K562 (cell line): ENCODE results near the gene ZNF143. TPM values are rescaled to one million over a fixed set of nuclear protein-coding genes. Genes with fewer than 3 reads are reported as not detected.

ENCODE experiments used
- CBFA2T2 ChIP-seq: fragments of 450-650 bp; conservative IDR thresholded peaks from 2 replicates; pipeline ENCODE4 v1.6.1; 2017; ENCODE audit warnings: mild to moderate bottlenecking
- FOXA3 ChIP-seq, 2 experiments: fragments of 450-650 bp in 1 of 2; sonication (generic) in 1 of 2; formaldehyde crosslinking; IDR thresholded peaks in 1 of 2; conservative IDR thresholded peaks in 1 of 2; 2 replicates each; pipeline versions ENCODE4 v1.4.0 to v1.8.0; 2020 to 2022; ENCODE audit warnings: mild to moderate bottlenecking in 2 of 2, missing genetic modification reagents in 1 of 2
- FOXK1 ChIP-seq: sonication (generic); formaldehyde crosslinking; IDR thresholded peaks from 2 replicates; pipeline ENCODE4 v1.8.0; 2022; ENCODE audit warnings: missing genetic modification reagents, mild to moderate bottlenecking, borderline replicate concordance
- KAT8 ChIP-seq: fragments of 450-650 bp; IDR thresholded peaks from 2 replicates; pipeline ENCODE4 v1.6.1; 2016; ENCODE audit warnings: low read depth, mild to moderate bottlenecking
- PATZ1 ChIP-seq: fragments of 250-450 bp; sonication (Bioruptor Pico); IDR thresholded peaks from 2 replicates; pipeline ENCODE4 v1.5.0; 2020; ENCODE audit warnings: mild to moderate bottlenecking, borderline replicate concordance
- PHF20 ChIP-seq: fragments of 450-650 bp; IDR thresholded peaks from 2 replicates; pipeline ENCODE4 v1.6.1; 2018; ENCODE audit not compliant: partially characterized antibody
- PTTG1 ChIP-seq: fragments of 450-650 bp; IDR thresholded peaks from 2 replicates; pipeline ENCODE4 v1.6.1; 2016; ENCODE audit warnings: low read depth, mild to moderate bottlenecking, missing genetic modification characterization, missing compliant biosample characterization
- SIX5 ChIP-seq, 2 experiments: IDR thresholded peaks; 2 replicates each; pipeline ENCODE4 v1.6.1; 2011; ENCODE audit warnings: low read length in 2 of 2, borderline replicate concordance in 1 of 2, low read depth in 1 of 2, mild to moderate bottlenecking in 1 of 2, moderate library complexity in 1 of 2; ENCODE audit not compliant: insufficient read depth in 1 of 2
- SMARCE1 ChIP-seq: fragments of 450-650 bp; IDR thresholded peaks from 2 replicates; pipeline ENCODE4 v1.7.1; 2016; ENCODE audit warnings: mild to moderate bottlenecking
- SP2 ChIP-seq: IDR thresholded peaks from 2 replicates; pipeline ENCODE4 v1.6.1; 2011; ENCODE audit warnings: mild to moderate bottlenecking, low read depth, low read length, moderate library complexity; ENCODE audit not compliant: poor library complexity, severe bottlenecking; ENCODE audit errors: extremely low read depth
- SRF ChIP-seq, 2 experiments: fragments of 250-450, 450-650 bp in 1 of 2; sonication (Bioruptor Pico) in 1 of 2; sonication (generic) in 1 of 2; formaldehyde crosslinking; IDR thresholded peaks; 2 replicates each; pipeline versions ENCODE4 v1.5.0 to v1.5.1; 2020 to 2022; ENCODE audit warnings: mild to moderate bottlenecking in 1 of 2, missing genetic modification reagents in 1 of 2
- STAT5A ChIP-seq: IDR thresholded peaks from 2 replicates; pipeline ENCODE4 v1.6.1; 2012; ENCODE audit warnings: low read length, inconsistent platforms, borderline replicate concordance
- TEAD1 ChIP-seq, 2 experiments: fragments of 450-650 bp in 1 of 2; sonication (generic) in 1 of 2; formaldehyde crosslinking; IDR thresholded peaks; 2 replicates each; pipeline versions ENCODE4 v1.4.0 to v1.8.0; 2020 to 2022; ENCODE audit warnings: mild to moderate bottlenecking in 2 of 2, missing genetic modification reagents in 1 of 2
- TRIM28 ChIP-seq: fragments of 450-650 bp; IDR thresholded peaks from 2 replicates; pipeline ENCODE4 v1.6.1; 2017
- ZBTB43 ChIP-seq: sonication (generic); formaldehyde crosslinking; IDR thresholded peaks from 2 replicates; pipeline ENCODE4 v1.8.0; 2023; ENCODE audit warnings: mild to moderate bottlenecking, missing genetic modification reagents
- ZFX ChIP-seq: sonication (generic); formaldehyde crosslinking; IDR thresholded peaks from 2 replicates; pipeline ENCODE4 v1.8.0; 2022; ENCODE audit warnings: mild to moderate bottlenecking, missing genetic modification reagents, moderate library complexity
- ZNF699 ChIP-seq: fragments of 250-450 bp; sonication (Bioruptor Pico); IDR thresholded peaks from 2 replicates; pipeline ENCODE4 v1.8.0; 2021; ENCODE audit warnings: mild to moderate bottlenecking, moderate library complexity; ENCODE audit not compliant: insufficient replicate concordance
- polyA plus RNA-seq, 8 experiments: library from polyadenylated mRNA; depleted of rRNA in 4 of 8; stranded (reverse) in 5 of 8; unstranded in 3 of 8; fragments of >200 nt; fragmentation: Nextera tagmentation in 2 of 8; fragmentation: Illumina TruSeq in 1 of 8; extraction: Ambion mirVana in 2 of 8; extraction: Trizol in 1 of 8; gene quantifications; 2 replicates each; pipeline versions ENCODE4 v1.2.1 to v1.2.3, GENCODE V29; 2011 to 2014; ENCODE audit warnings: inconsistent platforms in 1 of 8, missing spikeins in 1 of 8
- total RNA-seq, 7 experiments: library from RNA; depleted of rRNA in 6 of 7; stranded (reverse); fragments of >200 nt in 6 of 7; fragmentation: Illumina TruSeq in 2 of 7; extraction: Trizol in 2 of 7; gene quantifications; 2 replicates each; pipeline versions ENCODE4 v1.2.1 to v1.2.3, GENCODE V29; 2011 to 2021; ENCODE audit warnings: low replicate concordance in 1 of 7
- TF ChIP-seq, protein P1 (sequence below), 2 experiments: fragments of 450-650 bp; IDR thresholded peaks; 2 replicates each; pipeline ENCODE4 v1.6.1; 2016
- TF ChIP-seq, protein P2 (sequence below): sonication (generic); formaldehyde crosslinking; IDR thresholded peaks from 2 replicates; pipeline ENCODE4 v1.8.1; 2023; ENCODE audit warnings: mild to moderate bottlenecking, missing genetic modification reagents

ZNF143 gene
- total and polyA plus RNA-seq, 9 of the 15 experiments (the other 6 are each of a cell fraction or from before 2014, with no cell fraction given), result 18.4 to 58.5 (median 27.1) TPM

DNA sequence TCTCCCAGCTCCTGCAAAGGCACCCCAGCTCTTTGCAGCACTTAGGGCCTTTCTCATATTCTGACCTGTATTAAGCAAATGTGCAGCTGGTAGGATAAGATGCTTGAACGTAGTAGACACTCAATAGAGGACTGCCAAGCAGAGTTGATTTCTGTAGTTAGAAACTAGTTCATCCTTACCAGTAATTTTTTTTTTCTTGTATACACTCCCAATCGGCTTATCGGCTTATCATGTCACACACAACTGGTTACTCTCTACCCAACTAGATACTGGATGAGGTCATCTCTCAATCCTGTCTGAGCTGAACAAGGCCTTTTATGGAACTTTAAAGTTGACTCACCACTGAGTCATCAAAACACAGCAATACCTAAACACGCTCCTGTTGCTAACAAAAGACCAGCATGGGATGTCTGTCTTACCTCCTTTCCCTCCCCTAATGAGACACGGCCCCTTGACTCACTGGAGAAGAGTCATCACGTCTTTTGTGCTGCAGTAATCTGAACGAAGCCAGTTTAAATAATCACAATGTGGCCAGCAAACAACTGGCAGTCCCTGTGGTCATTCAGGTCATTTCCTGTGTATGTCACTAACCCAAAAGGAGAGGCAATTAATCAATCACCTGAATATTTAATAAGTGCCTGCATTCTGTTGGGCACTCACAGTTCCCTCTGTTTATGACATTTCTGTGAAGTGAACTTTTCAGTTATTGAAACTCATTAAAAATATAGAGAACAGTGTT is 105.2 kb downstream of the ZNF143 start (continued):
- peak in 1 of 2 experiments; percentile 14; a peak in 2 of 4 replicates for TF ChIP-seq TEAD1 (CRISPR knock-in tag; IDR thresholded peaks at IDR 0.05)
- TF ChIP-seq ZFX (CRISPR knock-in tag), result no peak
- TF ChIP-seq SMARCE1, result peak; percentile 99
- TF ChIP-seq TRIM28, result peak; percentile 58; the same call in 1 of the 2 replicates
- TF ChIP-seq PATZ1 (CRISPR knock-in tag), result no peak
- TF ChIP-seq, protein P1, sequence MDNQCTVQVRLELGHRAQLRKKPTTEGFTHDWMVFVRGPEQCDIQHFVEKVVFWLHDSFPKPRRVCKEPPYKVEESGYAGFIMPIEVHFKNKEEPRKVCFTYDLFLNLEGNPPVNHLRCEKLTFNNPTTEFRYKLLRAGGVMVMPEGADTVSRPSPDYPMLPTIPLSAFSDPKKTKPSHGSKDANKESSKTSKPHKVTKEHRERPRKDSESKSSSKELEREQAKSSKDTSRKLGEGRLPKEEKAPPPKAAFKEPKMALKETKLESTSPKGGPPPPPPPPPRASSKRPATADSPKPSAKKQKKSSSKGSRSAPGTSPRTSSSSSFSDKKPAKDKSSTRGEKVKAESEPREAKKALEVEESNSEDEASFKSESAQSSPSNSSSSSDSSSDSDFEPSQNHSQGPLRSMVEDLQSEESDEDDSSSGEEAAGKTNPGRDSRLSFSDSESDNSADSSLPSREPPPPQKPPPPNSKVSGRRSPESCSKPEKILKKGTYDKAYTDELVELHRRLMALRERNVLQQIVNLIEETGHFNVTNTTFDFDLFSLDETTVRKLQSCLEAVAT (IDR thresholded peaks at IDR 0.05), result peak; percentile 31 to 81; a peak in 2 of 4 replicates
- TF ChIP-seq FOXA3 (CRISPR knock-in tag; conservative IDR thresholded peaks at IDR 0.05 in 1 of 2, IDR thresholded peaks at IDR 0.05 in 1 of 2), result peak; percentile 18 to 54; a peak in 2 of 4 replicates
- TF ChIP-seq PHF20, result no peak
- TF ChIP-seq STAT5A, result peak; percentile 68
- no peak for TF ChIP-seq KAT8
- TF ChIP-seq, protein P2, sequence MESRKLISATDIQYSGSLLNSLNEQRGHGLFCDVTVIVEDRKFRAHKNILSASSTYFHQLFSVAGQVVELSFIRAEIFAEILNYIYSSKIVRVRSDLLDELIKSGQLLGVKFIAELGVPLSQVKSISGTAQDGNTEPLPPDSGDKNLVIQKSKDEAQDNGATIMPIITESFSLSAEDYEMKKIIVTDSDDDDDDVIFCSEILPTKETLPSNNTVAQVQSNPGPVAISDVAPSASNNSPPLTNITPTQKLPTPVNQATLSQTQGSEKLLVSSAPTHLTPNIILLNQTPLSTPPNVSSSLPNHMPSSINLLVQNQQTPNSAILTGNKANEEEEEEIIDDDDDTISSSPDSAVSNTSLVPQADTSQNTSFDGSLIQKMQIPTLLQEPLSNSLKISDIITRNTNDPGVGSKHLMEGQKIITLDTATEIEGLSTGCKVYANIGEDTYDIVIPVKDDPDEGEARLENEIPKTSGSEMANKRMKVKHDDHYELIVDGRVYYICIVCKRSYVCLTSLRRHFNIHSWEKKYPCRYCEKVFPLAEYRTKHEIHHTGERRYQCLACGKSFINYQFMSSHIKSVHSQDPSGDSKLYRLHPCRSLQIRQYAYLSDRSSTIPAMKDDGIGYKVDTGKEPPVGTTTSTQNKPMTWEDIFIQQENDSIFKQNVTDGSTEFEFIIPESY (CRISPR knock-in tag), result peak; percentile 34
- no peak for TF ChIP-seq ZNF699 (CRISPR knock-in tag)
- peak; percentile 97 to 100 for TF ChIP-seq SRF (CRISPR knock-in tag; IDR thresholded peaks at IDR 0.05)
- no peak for TF ChIP-seq ZBTB43 (CRISPR knock-in tag)
- TF ChIP-seq PTTG1 (tag), result no peak
- TF ChIP-seq FOXK1 (CRISPR knock-in tag), result peak; percentile 67; the same call in 1 of the 2 replicates
- no peak for TF ChIP-seq SIX5 (IDR thresholded peaks at IDR 0.05; ENCODE audit: borderline replicate concordance in 1 of 2, insufficient read depth in 1 of 2, low read depth in 1 of 2, low read length in 2 of 2)
- no peak for TF ChIP-seq SP2
- TF ChIP-seq CBFA2T2, result peak; percentile 77
